ENCODE results near the gene METTL16.

The METTL16 gene

GRCh38 chr17:2369039-2369438 lies 142.6 kb downstream of the METTL16 start:
- no peak for TF ChIP-seq POLR2A (IDR thresholded peaks at IDR 0.05; ENCODE audit: extremely low read depth, insufficient read length)
- no peak for TF ChIP-seq MYC (IDR thresholded peaks at IDR 0.05; ENCODE audit: low read depth, low read length)
- no peak for TF ChIP-seq CTCF (IDR thresholded peaks at IDR 0.05; ENCODE audit: low read depth, low read length)
- TF ChIP-seq MAX (IDR thresholded peaks at IDR 0.05; ENCODE audit: low read depth, low read length), result no peak

GRCh38 chr17:2368359-2368758 lies 143.3 kb downstream of the METTL16 start:
- no peak overlapping the region for H3K4me3 ChIP-seq (ENCODE audit: low read depth, low read length)
- TF ChIP-seq CTCF (IDR thresholded peaks at IDR 0.05; ENCODE audit: low read depth, low read length) (no peak), MAX (IDR thresholded peaks at IDR 0.05; ENCODE audit: low read depth, low read length) (no peak), POLR2A (IDR thresholded peaks at IDR 0.05; ENCODE audit: extremely low read depth, insufficient read length) (no peak), MYC (IDR thresholded peaks at IDR 0.05; ENCODE audit: low read depth, low read length) (no peak)
- DNase-seq (ENCODE audit: low read depth), result no peak

More at GRCh38 chr17:2369039-2369438, 142.6 kb downstream of the METTL16 start:
- H3K4me3 ChIP-seq (ENCODE audit: low read depth, low read length), result no peak overlapping the region
- DNase-seq (ENCODE audit: low read depth), result no peak

GRCh38 chr17:2366747-2367494 lies 144.8 kb downstream of the METTL16 start:
- TF ChIP-seq POLR2A (IDR thresholded peaks at IDR 0.05; ENCODE audit: extremely low read depth, insufficient read length), result no peak
- TF ChIP-seq CTCF (IDR thresholded peaks at IDR 0.05; ENCODE audit: low read depth, low read length), result no peak
- TF ChIP-seq MYC (IDR thresholded peaks at IDR 0.05; ENCODE audit: low read depth, low read length), result no peak
- TF ChIP-seq MAX (IDR thresholded peaks at IDR 0.05; ENCODE audit: low read depth, low read length), result no peak
- H3K4me3 ChIP-seq (ENCODE audit: low read depth, low read length), result no peak overlapping the region
- DNase-seq (ENCODE audit: low read depth), result no peak

Data from NB4 (cell line).